Immature natural killer cell (primary cell): ENCODE results near the gene TIMMDC1. TPM values are rescaled to one million over a fixed set of nuclear protein-coding genes. Genes with fewer than 3 reads are reported as not detected.
"Not testable (repeated sequence)": the region's sequence is repeated elsewhere in the genome, so short reads cannot be mapped to it uniquely, and the experiment has no call there.

Experiments used
- DNase-seq, 3 donors: peaks; one replicate each; pipeline ENCODE4 v3.0.0; 2022; ENCODE audit warnings: mixed read lengths in 1 of 3
- H3K27ac Mint-ChIP-seq, 6 donors: one replicate each; pipeline ENCODE4 v1.8.0; 2020; ENCODE audit warnings: mixed read lengths in 6 of 6, mild to moderate bottlenecking in 5 of 6, inconsistent platforms in 4 of 6, moderate library complexity in 3 of 6
- H3K27me3 Mint-ChIP-seq, 3 donors: one replicate each; pipeline ENCODE4 v1.8.0; 2020 to 2021; ENCODE audit warnings: low read depth in 3 of 3, mild to moderate bottlenecking in 3 of 3, mixed read lengths in 3 of 3, moderate library complexity in 3 of 3, inconsistent platforms in 1 of 3
- H3K36me3 Mint-ChIP-seq, 3 donors: one replicate each; pipeline ENCODE4 v1.8.0; 2020; ENCODE audit warnings: mixed read lengths in 3 of 3, inconsistent platforms in 2 of 3, mild to moderate bottlenecking in 2 of 3
- H3K4me1 Mint-ChIP-seq, 2 donors: one replicate each; pipeline ENCODE4 v1.8.0; 2020; ENCODE audit warnings: inconsistent platforms in 2 of 2, mild to moderate bottlenecking in 2 of 2, mixed read lengths in 2 of 2, moderate library complexity in 1 of 2
- H3K4me3 Mint-ChIP-seq, 5 donors: one replicate each; pipeline ENCODE4 v1.8.0; 2020; ENCODE audit warnings: mild to moderate bottlenecking in 5 of 5, mixed read lengths in 5 of 5, inconsistent platforms in 3 of 5, moderate library complexity in 3 of 5
- H3K9me3 Mint-ChIP-seq, 6 donors: one replicate each; pipeline ENCODE4 v1.8.0; 2020; ENCODE audit warnings: mild to moderate bottlenecking in 6 of 6, mixed read lengths in 6 of 6, inconsistent platforms in 4 of 6, moderate library complexity in 3 of 6
- polyA plus RNA-seq, 3 donors: library from polyadenylated mRNA; unstranded; fragments of 300-500 nt; fragmentation: Illumina TruSeq; gene quantifications; one replicate each; pipeline ENCODE4 v1.2.3, GENCODE V29; 2021

The TIMMDC1 gene
- polyA plus RNA-seq, 3 donors from 2014 or later = 54.3 to 78.4 (median 69.4) TPM

DNA sequence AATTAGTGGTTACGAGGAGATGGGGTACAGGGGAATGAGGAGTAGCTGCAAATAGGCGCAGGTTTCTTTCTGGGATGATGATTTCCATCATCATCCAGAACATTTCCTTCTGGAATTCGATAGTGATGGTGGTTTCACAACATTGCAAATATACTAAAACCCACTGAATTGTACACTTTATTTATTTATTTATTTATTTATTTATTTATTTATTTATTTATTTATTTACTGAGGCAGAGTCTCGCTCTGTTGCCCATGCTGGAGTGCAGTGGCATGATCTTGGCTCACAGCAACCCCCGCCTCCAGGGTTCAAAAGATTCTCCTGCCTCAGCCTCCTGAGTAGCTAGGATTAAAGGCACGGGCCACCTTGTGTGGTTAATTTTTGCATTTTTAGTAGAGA lies 54.6 kb downstream of the TIMMDC1 start:
- not testable (repeated sequence) for H3K36me3 Mint-ChIP-seq, H3K9me3 Mint-ChIP-seq, H3K27me3 Mint-ChIP-seq, H3K27ac Mint-ChIP-seq, H3K4me1 Mint-ChIP-seq, DNase-seq, H3K4me3 Mint-ChIP-seq

DNA sequence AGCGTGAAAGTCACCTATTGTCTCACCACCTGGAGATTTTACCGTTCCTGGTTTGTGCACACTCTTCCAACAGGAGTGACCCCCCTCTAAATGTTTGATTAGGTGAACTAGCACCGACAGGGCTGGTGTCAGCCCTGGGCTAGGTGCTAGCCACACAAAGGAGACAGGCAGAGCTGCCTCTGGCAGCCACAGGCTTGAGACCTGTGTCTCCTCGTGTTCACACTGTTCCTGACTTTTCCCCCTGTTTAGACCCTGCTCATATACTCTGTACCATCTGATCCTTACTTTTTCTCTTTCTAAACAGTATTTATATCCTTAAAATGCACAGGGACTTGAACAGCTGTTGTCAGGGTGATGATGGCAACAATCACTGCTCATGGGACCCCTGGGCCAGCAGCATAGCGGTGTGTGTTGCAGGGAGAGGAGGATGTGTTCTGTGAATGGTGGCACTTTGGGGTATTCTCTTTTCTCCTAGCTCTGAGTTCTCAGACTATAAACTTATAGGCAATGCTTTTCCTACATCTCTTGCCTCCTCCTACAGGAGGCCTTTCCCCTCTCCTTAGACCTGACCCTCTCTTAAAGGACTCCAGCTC lies 55.6 kb downstream of the TIMMDC1 start:
- Mint-ChIP-seq H3K4me1 (no peaks in the 10 kb centered on the region), H3K9me3 (no peaks in the 10 kb centered on the region), H3K4me3 (no peak overlapping the region), H3K36me3 (no peaks in the 10 kb centered on the region), H3K27me3 (peaks cover 0 to 2% (median 2%) of the 10 kb centered on the region in 3 donors), H3K27ac (no peak overlapping the region)
- DNase-seq = no peak

GRCh38 chr3:119555309-119555735 lies 57.0 kb downstream of the TIMMDC1 start:
- Mint-ChIP-seq H3K4me3 (no peak overlapping the region), H3K4me1 (no peaks in the 10 kb centered on the region)

DNA sequence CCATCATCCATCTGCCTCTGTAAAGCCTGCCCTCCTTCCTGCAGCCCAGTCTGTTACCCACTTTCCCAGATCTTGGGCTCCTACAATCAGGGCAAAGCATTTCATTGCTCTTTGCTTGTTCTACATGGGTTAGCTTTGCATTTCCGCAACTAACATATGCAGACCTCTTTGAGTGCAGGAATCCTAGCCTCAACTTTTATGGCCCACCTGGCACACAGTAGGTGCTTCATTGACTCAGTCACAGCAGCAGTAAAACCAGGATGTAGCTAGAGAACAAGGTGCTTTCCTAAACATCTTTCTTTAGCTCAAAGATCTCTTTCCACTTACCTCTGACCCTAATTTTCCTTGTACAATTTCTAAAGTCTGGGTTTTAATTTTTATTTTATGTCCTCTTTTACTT lies 57.6 kb downstream of the TIMMDC1 start:
- Mint-ChIP-seq H3K9me3 (no peaks in the 10 kb centered on the region), H3K27ac (no peak overlapping the region), H3K4me1 (no peaks in the 10 kb centered on the region), H3K27me3 (peaks cover 0 to 5% (median 2%) of the 10 kb centered on the region in 3 donors), H3K4me3 (no peak overlapping the region), H3K36me3 (no peaks in the 10 kb centered on the region)
- no peak for DNase-seq

More at GRCh38 chr3:119555309-119555735, 57.0 kb downstream of the TIMMDC1 start:
- Mint-ChIP-seq H3K27ac (no peak overlapping the region), H3K36me3 (no peaks in the 10 kb centered on the region), H3K27me3 (peaks cover 0 to 3% (median 2%) of the 10 kb centered on the region in 3 donors), H3K9me3 (no peaks in the 10 kb centered on the region)
- DNase-seq = no peak

- H3K36me3 Mint-ChIP-seq = no peaks in the 10 kb centered on the region
- no peak overlapping the region for H3K27ac Mint-ChIP-seq
- no peaks in the 10 kb centered on the region for H3K4me1 Mint-ChIP-seq
- no peak for DNase-seq
- H3K4me3 Mint-ChIP-seq = no peak overlapping the region
- peaks cover 0 to 2% (median 0%) of the 10 kb centered on the region in 6 donors for H3K9me3 Mint-ChIP-seq
- H3K27me3 Mint-ChIP-seq = peaks cover 0 to 5% (median 2%) of the 10 kb centered on the region in 3 donors
Measured at GRCh38 chr3:119557192-119557876, 59.0 kb downstream of the TIMMDC1 start.

DNA sequence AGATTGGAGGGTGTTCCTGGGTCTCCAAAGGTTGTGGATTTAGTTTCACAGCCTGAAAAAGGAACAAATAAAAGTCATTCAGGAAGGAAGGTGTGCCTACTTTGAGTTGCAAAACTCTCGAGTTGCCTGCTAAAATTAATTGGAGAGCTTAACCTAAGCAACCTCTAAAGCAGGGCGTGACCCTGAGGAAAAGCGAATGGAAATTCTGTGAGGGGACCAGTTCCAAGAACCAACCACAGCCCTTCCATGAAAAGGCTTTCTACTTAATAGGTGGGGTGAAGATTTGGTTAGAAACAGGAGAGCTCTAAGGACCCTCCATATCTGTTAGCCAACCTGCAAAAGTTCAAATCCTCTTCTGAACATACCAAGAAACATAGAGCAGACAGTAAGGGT lies 59.5 kb downstream of the TIMMDC1 start:
- no peaks in the 10 kb centered on the region for H3K4me1 Mint-ChIP-seq
- no peak overlapping the region for H3K4me3 Mint-ChIP-seq
- H3K27ac Mint-ChIP-seq = no peak overlapping the region

DNA sequence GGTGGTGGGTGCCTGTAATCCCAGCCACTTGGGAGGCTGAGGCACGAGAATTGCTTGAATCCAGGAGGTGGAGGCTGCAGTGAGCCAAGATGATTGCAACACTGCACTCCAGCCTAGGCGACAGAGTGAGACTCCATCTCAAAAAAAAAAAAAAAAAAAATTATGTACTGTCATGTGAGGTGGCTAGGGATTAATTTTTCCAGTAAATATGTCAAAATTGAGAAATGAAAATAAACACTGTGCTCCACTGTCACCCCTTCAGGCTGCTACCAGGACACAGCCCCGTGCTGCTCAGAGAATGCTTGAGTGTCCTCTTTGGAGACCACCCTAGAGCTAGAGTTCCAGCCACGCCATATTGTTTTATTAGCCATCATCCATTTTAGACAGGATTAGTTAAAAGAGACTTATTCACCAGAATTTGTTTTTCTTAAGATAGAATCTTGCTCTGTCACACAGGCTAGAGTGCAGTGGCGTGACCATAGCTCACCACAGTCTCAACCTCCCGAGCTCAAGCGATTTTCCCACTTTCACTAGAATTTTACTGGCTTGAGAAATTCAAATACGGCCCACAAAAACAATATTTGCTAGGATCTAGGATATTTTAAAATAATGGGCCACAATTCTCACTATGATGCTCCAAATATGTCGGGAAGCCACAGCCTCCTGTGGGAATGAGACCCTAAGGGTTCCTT lies 60.4 kb downstream of the TIMMDC1 start:
- Mint-ChIP-seq H3K4me1 (no peaks in the 10 kb centered on the region), H3K36me3 (no peaks in the 10 kb centered on the region), H3K4me3 (no peak overlapping the region), H3K27ac (no peak overlapping the region), H3K9me3 (peaks cover 0 to 2% (median 0%) of the 10 kb centered on the region in 6 donors), H3K27me3 (peaks cover 0 to 7% (median 2%) of the 10 kb centered on the region in 3 donors)
- DNase-seq = no peak

More for the DNA sequence above, 59.5 kb downstream of the TIMMDC1 start:
- Mint-ChIP-seq H3K27me3 (peaks cover 0 to 5% (median 2%) of the 10 kb centered on the region in 3 donors), H3K9me3 (peaks cover 0 to 2% (median 0%) of the 10 kb centered on the region in 6 donors), H3K36me3 (no peaks in the 10 kb centered on the region)
- DNase-seq = no peak

DNA sequence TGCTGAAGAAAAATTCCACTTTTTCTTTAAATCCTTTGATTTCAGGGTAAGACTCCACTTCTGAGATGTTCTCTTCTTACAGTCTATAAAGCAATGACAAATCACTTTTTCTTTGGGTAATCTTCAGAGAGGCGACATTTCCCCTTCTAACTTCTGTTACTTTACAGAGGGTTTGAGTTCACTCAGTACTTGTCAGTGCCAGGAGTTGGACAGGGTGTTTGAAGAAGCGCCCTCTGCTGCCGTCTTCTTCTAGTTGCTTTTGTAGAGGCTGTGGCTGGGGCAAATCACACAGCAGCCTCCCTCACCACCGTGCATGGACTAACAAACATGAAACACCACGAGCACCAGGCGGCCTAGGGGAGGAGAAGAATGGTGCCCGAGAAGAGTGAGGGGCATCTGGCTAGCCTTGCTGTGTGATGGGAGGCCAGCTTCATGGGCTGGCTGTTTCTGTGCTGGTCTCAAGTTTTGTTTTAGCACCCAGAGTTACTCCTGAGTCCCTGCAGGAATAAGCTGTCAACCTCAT lies 61.2 kb downstream of the TIMMDC1 start, which contains the start of gene CD80:
TSS of gene CD80 (minus strand) at position 174 of the 523 bp plus-strand sequence. CDS start 1,886 bp downstream, outside the sequence.
- Mint-ChIP-seq H3K36me3 (no peaks in the 10 kb centered on the region), H3K27ac (no peak within 1 kb of the TSS), H3K27me3 (peaks cover 0 to 7% (median 2%) of the 10 kb centered on the region in 3 donors), H3K4me3 (peak within 1 kb of the TSS in 1 of 5 donors; percentile 27), H3K9me3 (peaks cover 0 to 2% (median 0%) of the 10 kb centered on the region in 6 donors), H3K4me1 (no peaks in the 10 kb centered on the region)
- DNase-seq = peak; percentile 13 to 36 (median 31)

DNA sequence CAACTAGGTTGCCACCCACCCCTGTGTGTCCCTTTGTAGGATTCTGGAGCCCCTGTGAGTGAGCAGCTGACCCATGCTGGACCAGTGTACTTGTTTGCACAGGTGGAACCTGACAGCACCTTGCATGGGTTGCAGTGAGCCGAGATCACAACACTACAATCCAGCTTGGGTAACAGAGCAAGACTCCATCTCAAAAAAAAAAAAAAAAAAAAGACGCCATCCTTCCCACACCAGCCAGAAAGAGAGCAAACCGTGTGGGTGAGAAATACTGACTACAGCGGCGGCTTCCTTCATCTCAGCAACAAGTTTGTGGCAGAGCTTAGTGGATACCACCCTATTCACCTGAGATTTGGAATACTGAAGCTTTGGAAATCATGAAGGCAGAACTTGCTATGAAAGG lies 61.8 kb downstream of the TIMMDC1 start:
- peaks cover 0 to 9% (median 0%) of the 10 kb centered on the region in 3 donors for H3K27me3 Mint-ChIP-seq
- no peak overlapping the region for H3K4me3 Mint-ChIP-seq
- no peaks in the 10 kb centered on the region for H3K4me1 Mint-ChIP-seq

DNA sequence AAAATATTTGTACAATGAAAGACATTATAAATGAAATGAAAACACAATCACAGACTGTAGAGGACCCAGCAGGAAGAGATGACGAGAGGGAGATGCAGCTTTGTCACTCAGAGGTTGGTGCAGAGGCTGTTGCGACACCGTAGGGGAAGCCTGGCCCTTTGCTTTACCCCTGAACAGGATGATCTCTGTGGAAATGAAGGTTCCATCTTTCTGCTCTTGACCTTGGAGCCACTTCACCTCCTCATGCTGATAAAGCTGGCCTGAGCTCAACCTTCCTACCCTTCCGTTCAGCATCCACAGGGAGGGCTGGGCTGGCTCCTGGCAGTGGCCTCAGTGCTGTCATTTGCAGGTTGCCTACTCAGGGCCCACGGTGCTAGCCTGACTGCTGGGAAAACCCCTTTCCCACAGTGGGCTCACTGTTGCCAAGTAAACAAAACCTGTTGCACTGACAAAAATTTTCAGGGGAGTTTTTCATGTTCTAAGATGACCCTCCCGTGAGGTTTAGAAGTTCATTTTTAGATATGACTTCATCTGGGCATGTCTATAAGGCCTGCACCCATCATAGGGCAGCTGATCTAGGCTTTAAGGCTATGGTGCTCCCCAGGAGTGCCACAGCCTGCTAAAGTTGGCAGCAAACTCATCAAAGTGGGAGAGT lies 64.1 kb downstream of the TIMMDC1 start:
- Mint-ChIP-seq H3K36me3 (no peaks in the 10 kb centered on the region), H3K27ac (peak overlapping the region in 3 of 6 donors; percentile 35 to 77 (median 64)), H3K4me1 (no peaks in the 10 kb centered on the region), H3K27me3 (peaks cover 0 to 7% (median 2%) of the 10 kb centered on the region in 3 donors), H3K9me3 (peaks cover 0 to 2% (median 0%) of the 10 kb centered on the region in 6 donors), H3K4me3 (no peak overlapping the region)
- peak; percentile 13 to 30 (median 15) for DNase-seq

More for the DNA sequence above, 61.8 kb downstream of the TIMMDC1 start:
- Mint-ChIP-seq H3K36me3 (no peaks in the 10 kb centered on the region), H3K9me3 (peaks cover 0 to 2% (median 0%) of the 10 kb centered on the region in 6 donors), H3K27ac (no peak overlapping the region)
- no peak for DNase-seq

- not testable (repeated sequence) for H3K36me3 Mint-ChIP-seq, H3K27ac Mint-ChIP-seq, H3K4me1 Mint-ChIP-seq, H3K27me3 Mint-ChIP-seq, DNase-seq, H3K9me3 Mint-ChIP-seq, H3K4me3 Mint-ChIP-seq
Measured at GRCh38 chr3:119563334-119563733, 65.0 kb downstream of the TIMMDC1 start.

DNA sequence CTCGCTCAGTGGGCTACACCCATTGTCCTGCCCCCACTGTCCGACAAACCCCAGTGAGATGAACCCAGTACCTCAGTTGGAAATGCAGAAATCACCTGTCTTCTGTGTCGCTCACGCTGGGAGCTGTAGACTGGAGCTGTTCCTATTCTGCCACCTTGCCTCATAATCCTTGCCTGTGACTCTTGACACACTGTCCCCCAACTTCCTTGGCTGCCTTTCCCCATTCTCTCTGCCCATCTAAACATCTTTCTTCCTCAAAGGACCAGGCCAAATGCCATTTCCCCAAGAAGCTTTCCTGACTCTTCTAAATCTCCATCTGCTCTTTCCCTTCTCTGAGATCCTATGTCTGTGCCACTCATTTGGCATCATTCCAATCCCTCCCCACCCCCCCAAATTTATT lies 70.8 kb downstream of the TIMMDC1 start:
- no peaks in the 10 kb centered on the region for H3K36me3 Mint-ChIP-seq
- DNase-seq = no peak
- H3K27ac Mint-ChIP-seq = no peak overlapping the region
- peaks cover 2 to 11% (median 2%) of the 10 kb centered on the region in 3 donors for H3K27me3 Mint-ChIP-seq
- no peak overlapping the region for H3K4me3 Mint-ChIP-seq
- H3K9me3 Mint-ChIP-seq = no peaks in the 10 kb centered on the region
- no peaks in the 10 kb centered on the region for H3K4me1 Mint-ChIP-seq

DNA sequence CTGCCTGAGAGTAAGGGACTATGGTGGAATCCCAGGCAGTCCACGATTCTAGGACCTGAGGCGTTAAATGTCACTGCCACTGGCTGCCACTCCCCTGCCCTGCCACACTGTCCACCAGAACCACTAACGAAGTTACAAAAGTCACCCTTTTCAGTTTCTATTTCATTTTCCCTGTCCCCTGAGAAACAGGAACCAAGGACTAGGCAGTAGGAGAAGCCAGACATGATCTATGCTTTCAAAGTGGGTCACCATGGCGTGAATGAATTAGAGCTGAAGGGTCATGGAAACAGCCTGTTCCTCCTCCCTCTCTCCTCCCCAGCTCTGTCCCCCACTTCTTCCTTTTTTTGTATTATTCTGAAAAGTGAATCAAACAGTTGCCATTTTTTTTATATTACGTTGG lies 71.9 kb downstream of the TIMMDC1 start:
- Mint-ChIP-seq H3K36me3 (no peaks in the 10 kb centered on the region), H3K4me1 (no peaks in the 10 kb centered on the region), H3K9me3 (no peaks in the 10 kb centered on the region), H3K4me3 (no peak overlapping the region), H3K27me3 (peaks cover 2 to 9% (median 2%) of the 10 kb centered on the region in 3 donors), H3K27ac (peak overlapping the region in 1 of 6 donors; percentile 6)
- no peak for DNase-seq
